ENCODE measurements around the gene HNRNPLL. TPM values are rescaled to one million over a fixed set of nuclear protein-coding genes. Genes with fewer than 3 reads are reported as not detected.

The HNRNPLL gene
- total RNA-seq, 1 donor from 2014 or later = 56.8 TPM

GRCh38 chr2:38535744-38536506, 66.8 kb downstream of the HNRNPLL start:
- H3K4me1 ChIP-seq = no peaks in the 10 kb centered on the region
- ATAC-seq = peak; percentile 98
- peak overlapping the region; percentile 58 for H3K4me3 ChIP-seq
- peak; percentile 97 for TF ChIP-seq CTCF (IDR thresholded peaks at IDR 0.05)
- no peaks in the 10 kb centered on the region for H3K9me3 ChIP-seq
- no peaks in the 10 kb centered on the region for H3K36me3 ChIP-seq
- peak; percentile 93 for DNase-seq
- intact Hi-C loops (cut with DNase I) = no loop called here
- peak overlapping the region; percentile 51 for H3K27ac ChIP-seq
- H3K27me3 ChIP-seq = no peaks in the 10 kb centered on the region

- DNase-seq = no peak
- H3K4me3 ChIP-seq = no peak overlapping the region
- intact Hi-C loops (cut with DNase I) = no loop called here
Observed at GRCh38 chr2:38535404-38535743, 67.4 kb downstream of the HNRNPLL start.

GRCh38 chr2:38534746-38535403, 67.9 kb downstream of the HNRNPLL start:
- H3K4me1 ChIP-seq = no peaks in the 10 kb centered on the region
- H3K36me3 ChIP-seq = no peaks in the 10 kb centered on the region
- TF ChIP-seq CTCF (IDR thresholded peaks at IDR 0.05) = no peak
- DNase-seq = no peak
- intact Hi-C loops (cut with DNase I) = no loop called here
- no peaks in the 10 kb centered on the region for H3K9me3 ChIP-seq
- no peak for ATAC-seq
- H3K27me3 ChIP-seq = no peaks in the 10 kb centered on the region
- no peak overlapping the region for H3K27ac ChIP-seq
- H3K4me3 ChIP-seq = no peak overlapping the region

More at GRCh38 chr2:38535404-38535743, 67.4 kb downstream of the HNRNPLL start:
- Histone ChIP-seq H3K27me3 (no peaks in the 10 kb centered on the region), H3K36me3 (no peaks in the 10 kb centered on the region), H3K27ac (no peak overlapping the region), H3K9me3 (no peaks in the 10 kb centered on the region), H3K4me1 (no peaks in the 10 kb centered on the region)
- no peak for TF ChIP-seq CTCF (IDR thresholded peaks at IDR 0.05)
- no peak for ATAC-seq

GRCh38 chr2:38533757-38534545, 68.8 kb downstream of the HNRNPLL start:
- Histone ChIP-seq H3K9me3 (no peaks in the 10 kb centered on the region), H3K4me1 (no peaks in the 10 kb centered on the region), H3K27ac (no peak overlapping the region), H3K27me3 (no peaks in the 10 kb centered on the region), H3K36me3 (no peaks in the 10 kb centered on the region), H3K4me3 (no peak overlapping the region)
- intact Hi-C loops (cut with DNase I) = no loop called here
- DNase-seq = no peak
- ATAC-seq = no peak
- no peak for TF ChIP-seq CTCF (IDR thresholded peaks at IDR 0.05)

GRCh38 chr2:38533180-38533579, 69.5 kb downstream of the HNRNPLL start:
- Histone ChIP-seq H3K9me3 (no peaks in the 10 kb centered on the region), H3K27ac (no peak overlapping the region), H3K36me3 (no peaks in the 10 kb centered on the region), H3K27me3 (no peaks in the 10 kb centered on the region), H3K4me3 (no peak overlapping the region), H3K4me1 (no peaks in the 10 kb centered on the region)
- TF ChIP-seq CTCF (IDR thresholded peaks at IDR 0.05) = no peak
- no peak for DNase-seq
- intact Hi-C loops (cut with DNase I) = no loop called here
- ATAC-seq = peak; percentile 74
